Measurements from ENCODE around the gene ZFP91.

- TF ChIP-seq CTCF (IDR thresholded peaks at IDR 0.05; ENCODE audit: insufficient read depth, low read length, poor library complexity, severe bottlenecking) (no peak), EZH2phosphoT487 (conservative IDR thresholded peaks at IDR 0.05; ENCODE audit: low read length) (no peak)
These were observed 16.0 kb downstream of the ZFP91 start for GRCh38 chr11:58594826-58595225.

All from SU-DHL-6 (cell line).